Keratinocyte (primary cell): ENCODE data around the gene ULK4.

Experiments used
- EZH2 ChIP-seq: IDR thresholded peaks from one replicate; pipeline ENCODE4 v1.6.1; 2012; ENCODE audit warnings: inconsistent platforms, mild to moderate bottlenecking, low read length, moderate library complexity
- TF ChIP-seq, protein P1 (sequence below), 3 experiments: IDR thresholded peaks in 1 of 3; conservative IDR thresholded peaks in 1 of 3; optimal IDR thresholded peaks in 1 of 3; 2 replicates in 2 of 3; 3 replicates in 1 of 3; pipeline versions ENCODE3 to v1.5.1; 2011; ENCODE audit warnings: low read length in 3 of 3, mild to moderate bottlenecking in 3 of 3, moderate library complexity in 2 of 3, control low read depth in 1 of 3, inconsistent platforms in 1 of 3; ENCODE audit not compliant: insufficient read depth in 2 of 3; ENCODE audit errors: extremely low read depth in 1 of 3

DNA sequence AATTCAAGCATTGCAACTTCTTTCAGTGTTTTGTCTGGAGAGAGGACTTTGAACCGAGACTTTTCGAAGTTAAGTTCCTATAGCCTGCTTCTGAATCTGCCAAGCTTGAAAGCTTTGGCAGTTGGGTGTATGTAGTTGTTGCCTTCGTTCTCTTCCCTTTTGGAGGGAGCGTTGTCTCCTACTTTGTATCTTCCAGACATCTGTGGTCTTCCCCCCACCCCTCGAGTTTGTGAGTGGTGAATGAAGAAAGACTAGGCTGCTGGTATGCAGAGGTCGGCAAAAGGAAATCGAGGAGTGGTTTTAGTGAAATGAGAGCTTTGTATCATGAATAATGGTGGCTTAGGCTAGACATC lies 761.3 kb downstream of the ULK4 start:
- no peak for TF ChIP-seq EZH2
- TF ChIP-seq, protein P1, sequence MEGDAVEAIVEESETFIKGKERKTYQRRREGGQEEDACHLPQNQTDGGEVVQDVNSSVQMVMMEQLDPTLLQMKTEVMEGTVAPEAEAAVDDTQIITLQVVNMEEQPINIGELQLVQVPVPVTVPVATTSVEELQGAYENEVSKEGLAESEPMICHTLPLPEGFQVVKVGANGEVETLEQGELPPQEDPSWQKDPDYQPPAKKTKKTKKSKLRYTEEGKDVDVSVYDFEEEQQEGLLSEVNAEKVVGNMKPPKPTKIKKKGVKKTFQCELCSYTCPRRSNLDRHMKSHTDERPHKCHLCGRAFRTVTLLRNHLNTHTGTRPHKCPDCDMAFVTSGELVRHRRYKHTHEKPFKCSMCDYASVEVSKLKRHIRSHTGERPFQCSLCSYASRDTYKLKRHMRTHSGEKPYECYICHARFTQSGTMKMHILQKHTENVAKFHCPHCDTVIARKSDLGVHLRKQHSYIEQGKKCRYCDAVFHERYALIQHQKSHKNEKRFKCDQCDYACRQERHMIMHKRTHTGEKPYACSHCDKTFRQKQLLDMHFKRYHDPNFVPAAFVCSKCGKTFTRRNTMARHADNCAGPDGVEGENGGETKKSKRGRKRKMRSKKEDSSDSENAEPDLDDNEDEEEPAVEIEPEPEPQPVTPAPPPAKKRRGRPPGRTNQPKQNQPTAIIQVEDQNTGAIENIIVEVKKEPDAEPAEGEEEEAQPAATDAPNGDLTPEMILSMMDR (optimal IDR thresholded peaks at IDR 0.05 in 1 of 3, IDR thresholded peaks at IDR 0.05 in 1 of 3, conservative IDR thresholded peaks at IDR 0.05 in 1 of 3; ENCODE audit: extremely low read depth in 1 of 3, insufficient read depth in 2 of 3, low read length in 3 of 3), result no peak
